Measurements from ENCODE around the gene MYLK3.

DNA sequence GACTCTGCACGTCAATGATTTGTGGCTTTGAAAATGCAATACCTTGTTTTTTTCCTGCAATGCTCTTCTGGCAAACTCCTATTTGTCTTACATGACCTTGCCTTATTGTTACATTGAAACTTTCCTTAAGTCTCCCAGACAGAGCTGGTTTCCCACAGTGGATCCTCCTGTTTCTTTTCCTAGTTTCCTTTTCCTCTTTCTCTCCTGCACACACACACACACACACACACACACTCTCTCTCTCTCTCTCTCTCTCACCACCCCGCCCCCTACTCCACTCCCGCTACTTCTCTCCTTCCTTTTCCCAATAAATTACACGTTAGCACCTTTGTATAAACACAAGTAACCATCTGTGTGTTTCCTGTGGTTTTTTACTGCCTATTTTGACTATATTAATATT is 56.4 kb downstream of the MYLK3 start:
- TF ChIP-seq POLR2A (IDR thresholded peaks at IDR 0.05; ENCODE audit: low read depth, low read length) (no peak), POLR2AphosphoS5 (IDR thresholded peaks at IDR 0.05; ENCODE audit: low read depth, low read length) (no peak)
